Brain microvascular endothelial cell (primary cell): ENCODE measurements around the gene ZNF565.
"Not testable (repeated sequence)": the region's sequence is repeated elsewhere in the genome, so short reads cannot be mapped to it uniquely, and the experiment has no call there.

Source experiments
- DNase-seq: peaks from one replicate; pipeline ENCODE4 v3.0.0-alpha.2; 2020
- H3K27ac ChIP-seq: fragments of 250-450 bp; sonication (Bioruptor Pico); 2 replicates; pipeline ENCODE4 v1.5.1; 2020; ENCODE audit warnings: mild to moderate bottlenecking, moderate library complexity
- H3K27me3 ChIP-seq: fragments of 250-450 bp; sonication (Bioruptor Pico); replicated peaks from 2 replicates; pipeline ENCODE4 v1.5.1; 2020; ENCODE audit warnings: mild to moderate bottlenecking
- H3K36me3 ChIP-seq: fragments of 250-450 bp; sonication (Bioruptor Pico); replicated peaks from 2 replicates; pipeline ENCODE4 v1.5.1; 2020; ENCODE audit warnings: mild to moderate bottlenecking
- H3K4me3 ChIP-seq: 2 replicates; pipeline ENCODE4 v1.5.1; 2011; ENCODE audit warnings: low read depth, mild to moderate bottlenecking, control low read depth, low read length, moderate library complexity
- in situ Hi-C: cut with HindIII; loops from 2 replicates; pipeline ENCODE4 v1.10.0; 2017; ENCODE audit warnings: low sequenced_read_pairs, low pct_ligation_motif_present
- TF ChIP-seq, protein P1 (sequence below): IDR thresholded peaks from 2 replicates; pipeline ENCODE4 v1.5.1; 2011; ENCODE audit warnings: low read depth, mild to moderate bottlenecking, moderate library complexity, low read length, control low read depth, inconsistent platforms; ENCODE audit errors: missing control alignments

Gene ZNF565

GRCh38 chr19:36183245-36183628 is 31.2 kb downstream of the ZNF565 start:
- H3K36me3 ChIP-seq, result no peaks in the 10 kb centered on the region
- TF ChIP-seq, protein P1, sequence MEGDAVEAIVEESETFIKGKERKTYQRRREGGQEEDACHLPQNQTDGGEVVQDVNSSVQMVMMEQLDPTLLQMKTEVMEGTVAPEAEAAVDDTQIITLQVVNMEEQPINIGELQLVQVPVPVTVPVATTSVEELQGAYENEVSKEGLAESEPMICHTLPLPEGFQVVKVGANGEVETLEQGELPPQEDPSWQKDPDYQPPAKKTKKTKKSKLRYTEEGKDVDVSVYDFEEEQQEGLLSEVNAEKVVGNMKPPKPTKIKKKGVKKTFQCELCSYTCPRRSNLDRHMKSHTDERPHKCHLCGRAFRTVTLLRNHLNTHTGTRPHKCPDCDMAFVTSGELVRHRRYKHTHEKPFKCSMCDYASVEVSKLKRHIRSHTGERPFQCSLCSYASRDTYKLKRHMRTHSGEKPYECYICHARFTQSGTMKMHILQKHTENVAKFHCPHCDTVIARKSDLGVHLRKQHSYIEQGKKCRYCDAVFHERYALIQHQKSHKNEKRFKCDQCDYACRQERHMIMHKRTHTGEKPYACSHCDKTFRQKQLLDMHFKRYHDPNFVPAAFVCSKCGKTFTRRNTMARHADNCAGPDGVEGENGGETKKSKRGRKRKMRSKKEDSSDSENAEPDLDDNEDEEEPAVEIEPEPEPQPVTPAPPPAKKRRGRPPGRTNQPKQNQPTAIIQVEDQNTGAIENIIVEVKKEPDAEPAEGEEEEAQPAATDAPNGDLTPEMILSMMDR, result no peak
- H3K4me3 ChIP-seq, result no peak overlapping the region
- in situ Hi-C loops, result no loop called here
- no peaks in the 10 kb centered on the region for H3K27me3 ChIP-seq
- peak; percentile 83 for DNase-seq
- peak overlapping the region; percentile 82 for H3K27ac ChIP-seq

DNA sequence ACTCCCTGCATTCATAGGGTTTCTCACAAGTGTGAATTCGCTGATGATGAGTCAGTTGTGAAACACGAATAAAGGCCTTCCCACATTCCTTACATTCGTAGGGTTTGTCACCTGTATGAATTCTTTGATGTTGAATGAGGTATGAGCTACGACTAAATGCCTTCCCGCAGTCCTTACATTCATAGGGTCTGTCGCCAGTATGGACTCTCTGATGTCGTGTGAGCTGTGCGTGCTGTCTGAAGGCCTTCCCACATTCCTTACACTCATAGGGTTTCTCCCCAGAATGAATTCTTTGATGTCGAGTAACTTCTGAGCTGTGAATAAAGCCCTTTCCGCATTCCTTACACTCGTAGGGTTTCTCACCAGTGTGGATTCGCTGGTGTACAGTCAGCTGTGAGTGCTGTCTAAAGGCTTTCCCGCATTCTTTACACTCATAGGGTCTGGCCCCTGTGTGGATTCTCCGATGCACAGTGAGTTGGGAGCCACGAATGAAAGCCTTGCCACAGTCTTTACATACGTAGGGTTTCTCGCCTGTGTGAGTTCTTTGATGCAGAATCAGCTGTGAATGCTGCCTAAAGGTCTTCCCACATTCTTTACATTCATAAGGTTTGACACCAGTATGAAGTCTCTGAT is 31.7 kb downstream of the ZNF565 start:
- TF ChIP-seq, protein P1, result no peak

GRCh38 chr19:36179077-36179476 is 35.4 kb downstream of the ZNF565 start:
- DNase-seq, result not testable (repeated sequence)

More for the DNA sequence above, 31.7 kb downstream of the ZNF565 start:
- Histone ChIP-seq H3K36me3 (no peaks in the 10 kb centered on the region), H3K27me3 (no peaks in the 10 kb centered on the region), H3K4me3 (no peak overlapping the region), H3K27ac (peak overlapping the region; percentile 82)
- in situ Hi-C loops, result no loop called here
- peak; percentile 91 for DNase-seq

GRCh38 chr19:36173846-36174245 is 40.6 kb downstream of the ZNF565 start:
- in situ Hi-C loops, result not testable (repeated sequence)

More at GRCh38 chr19:36179077-36179476, 35.4 kb downstream of the ZNF565 start:
- H3K27ac ChIP-seq, H3K27me3 ChIP-seq, H3K4me3 ChIP-seq, H3K36me3 ChIP-seq, in situ Hi-C loops: not testable (repeated sequence)

DNA sequence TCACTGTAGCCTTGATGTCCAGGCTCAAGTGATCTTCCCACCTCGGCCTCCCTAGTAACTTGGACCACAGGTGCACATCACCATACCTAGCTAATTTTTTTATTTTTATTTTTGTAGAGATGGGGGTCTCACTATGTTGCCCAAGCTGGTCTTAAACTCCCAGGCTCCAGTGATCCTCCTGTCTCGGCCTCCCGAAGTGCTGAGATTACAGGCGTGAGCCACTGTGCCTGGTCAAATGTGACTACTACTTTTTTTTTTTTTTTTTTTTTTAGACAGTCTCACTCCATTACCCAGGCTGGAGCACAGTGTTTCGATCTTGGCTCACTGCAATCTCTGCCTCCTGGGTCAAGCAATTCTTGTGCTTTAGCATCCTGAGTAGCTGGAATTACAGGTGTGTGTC is 41.6 kb downstream of the ZNF565 start:
- DNase-seq, result no peak
- TF ChIP-seq, protein P1, result no peak
- Histone ChIP-seq H3K27me3 (no peaks in the 10 kb centered on the region), H3K4me3 (no peak overlapping the region), H3K27ac (no peak overlapping the region), H3K36me3 (no peaks in the 10 kb centered on the region)
- in situ Hi-C loops, result no loop called here

More at GRCh38 chr19:36173846-36174245, 40.6 kb downstream of the ZNF565 start:
- not testable (repeated sequence) for H3K4me3 ChIP-seq, DNase-seq, H3K36me3 ChIP-seq, H3K27me3 ChIP-seq, H3K27ac ChIP-seq

DNA sequence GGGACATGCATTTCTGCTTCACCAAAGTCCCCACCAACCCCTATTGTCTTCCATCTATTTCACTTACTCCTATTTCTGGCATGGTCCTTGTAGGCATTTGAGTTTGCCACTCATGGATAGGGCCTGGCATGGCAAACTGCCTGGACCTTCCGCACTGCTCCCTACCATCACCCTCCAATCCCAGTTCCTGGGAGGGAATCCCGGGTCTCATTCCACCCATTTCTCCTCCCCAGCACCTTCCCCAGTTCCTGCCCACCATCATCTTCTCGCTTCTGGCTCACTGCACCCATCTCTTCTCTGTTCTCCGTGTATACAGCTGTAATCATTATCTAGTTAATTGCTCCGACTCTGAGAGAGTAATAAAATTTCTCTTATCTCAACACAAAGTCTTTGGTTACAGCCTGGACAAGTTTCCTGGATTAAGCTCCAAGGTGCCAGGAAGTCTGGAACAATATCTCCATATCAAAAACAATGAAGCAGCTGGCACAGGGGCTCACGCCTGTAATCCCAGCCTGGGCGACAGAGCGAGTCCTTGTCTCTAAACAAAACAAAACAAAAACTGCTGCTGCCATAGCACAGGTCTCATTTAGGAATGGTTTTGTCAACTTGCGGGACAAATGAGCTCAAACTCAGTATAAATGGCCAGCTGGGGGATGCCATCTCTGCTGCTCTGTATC is 45.2 kb downstream of the ZNF565 start:
- Histone ChIP-seq H3K36me3 (no peaks in the 10 kb centered on the region), H3K27me3 (no peaks in the 10 kb centered on the region), H3K4me3 (no peak overlapping the region), H3K27ac (no peak overlapping the region)
- TF ChIP-seq, protein P1, result no peak
- in situ Hi-C loops, result no loop called here
- no peak for DNase-seq
